Calu3 (cell line): ENCODE results near the gene RASSF8. TPM values are rescaled to one million over a fixed set of nuclear protein-coding genes. Genes with fewer than 3 reads are reported as not detected.
"Not testable (repeated sequence)": the region's sequence is repeated elsewhere in the genome, so short reads cannot be mapped to it uniquely, and the experiment has no call there.

ENCODE experiments used
- BruUV-seq: library from RNA; stranded (reverse); fragments of 400-500 nt; replicated peaks from 2 replicates; lab custom pipeline; 2021; lab: Mats Ljungman, UMichigan
- CTCF ChIA-PET: fragments of 300-600 bp; sonication (Branson Sonifier 250); formaldehyde crosslinking; loops from one replicate; lab custom pipeline; 2022; ENCODE audit warnings: antibody characterized with exemption; lab: Charles Lee
- DNase-seq: peaks from one replicate; pipeline ENCODE4 v3.0.0; 2022
- H3K27ac Mint-ChIP-seq: one replicate; pipeline ENCODE4 v1.8.0; 2022; ENCODE audit warnings: mixed read lengths; ENCODE audit not compliant: unreplicated experiment
- H3K27me3 Mint-ChIP-seq: one replicate; pipeline ENCODE4 v1.8.0; 2022; ENCODE audit warnings: mixed read lengths; ENCODE audit not compliant: unreplicated experiment
- H3K36me3 Mint-ChIP-seq: one replicate; pipeline ENCODE4 v1.8.0; 2022; ENCODE audit warnings: mild to moderate bottlenecking, moderate library complexity, mixed read lengths; ENCODE audit not compliant: insufficient read depth, unreplicated experiment
- H3K4me1 Mint-ChIP-seq: one replicate; pipeline ENCODE4 v1.8.0; 2022; ENCODE audit warnings: mild to moderate bottlenecking, low read depth, mixed read lengths; ENCODE audit not compliant: unreplicated experiment
- H3K4me3 Mint-ChIP-seq: one replicate; pipeline ENCODE4 v1.8.0; 2022; ENCODE audit warnings: mild to moderate bottlenecking, low read depth, moderate library complexity, mixed read lengths; ENCODE audit not compliant: unreplicated experiment
- H3K9me3 Mint-ChIP-seq: one replicate; pipeline ENCODE4 v1.8.0; 2022; ENCODE audit warnings: low read depth, mixed read lengths; ENCODE audit not compliant: unreplicated experiment
- intact Hi-C: fragments of 100-400 bp; cut with micrococcal nuclease; formaldehyde crosslinking; loops from one replicate; pipeline ENCODE4 v1.10.0; 2022; ENCODE audit not compliant: unreplicated experiment
- total RNA-seq: library from RNA; stranded (reverse); gene quantifications from 2 replicates; pipeline ENCODE4 v1.2.3, GENCODE V29; 2022
- TF ChIP-seq, protein P1 (sequence below): fragments of 200-600 bp; IDR thresholded peaks from one replicate; pipeline ENCODE4 v1.8.0; 2022; ENCODE audit warnings: antibody characterized with exemption; ENCODE audit not compliant: unreplicated experiment

Gene RASSF8
- total RNA-seq, 1 experiment from 2014 or later = 26.6 TPM

DNA sequence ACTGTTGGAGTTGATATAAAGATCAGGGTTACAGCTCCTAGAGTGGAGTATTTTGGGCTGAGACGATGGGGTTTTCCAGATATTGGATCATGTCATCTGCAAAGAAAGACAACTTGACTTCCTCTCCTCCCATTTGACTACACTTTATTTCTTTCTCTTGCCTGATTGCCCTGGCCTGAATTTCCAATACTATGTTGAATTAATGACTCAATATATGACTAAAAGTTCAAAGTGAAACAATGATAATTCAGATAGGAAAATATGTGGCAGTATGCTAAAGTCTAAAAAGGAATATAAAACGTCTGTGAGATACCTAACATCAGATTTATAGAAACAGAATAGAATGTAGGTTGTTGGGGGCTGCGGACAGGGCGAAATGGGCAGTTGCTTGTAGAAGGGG is 94.2 kb downstream of the RASSF8 start:
- no peak overlapping the region for H3K27ac Mint-ChIP-seq
- no peaks in the 10 kb centered on the region for H3K9me3 Mint-ChIP-seq
- no peak overlapping the region for H3K4me3 Mint-ChIP-seq
- TF ChIP-seq, protein P1, sequence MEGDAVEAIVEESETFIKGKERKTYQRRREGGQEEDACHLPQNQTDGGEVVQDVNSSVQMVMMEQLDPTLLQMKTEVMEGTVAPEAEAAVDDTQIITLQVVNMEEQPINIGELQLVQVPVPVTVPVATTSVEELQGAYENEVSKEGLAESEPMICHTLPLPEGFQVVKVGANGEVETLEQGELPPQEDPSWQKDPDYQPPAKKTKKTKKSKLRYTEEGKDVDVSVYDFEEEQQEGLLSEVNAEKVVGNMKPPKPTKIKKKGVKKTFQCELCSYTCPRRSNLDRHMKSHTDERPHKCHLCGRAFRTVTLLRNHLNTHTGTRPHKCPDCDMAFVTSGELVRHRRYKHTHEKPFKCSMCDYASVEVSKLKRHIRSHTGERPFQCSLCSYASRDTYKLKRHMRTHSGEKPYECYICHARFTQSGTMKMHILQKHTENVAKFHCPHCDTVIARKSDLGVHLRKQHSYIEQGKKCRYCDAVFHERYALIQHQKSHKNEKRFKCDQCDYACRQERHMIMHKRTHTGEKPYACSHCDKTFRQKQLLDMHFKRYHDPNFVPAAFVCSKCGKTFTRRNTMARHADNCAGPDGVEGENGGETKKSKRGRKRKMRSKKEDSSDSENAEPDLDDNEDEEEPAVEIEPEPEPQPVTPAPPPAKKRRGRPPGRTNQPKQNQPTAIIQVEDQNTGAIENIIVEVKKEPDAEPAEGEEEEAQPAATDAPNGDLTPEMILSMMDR = no peak
- no peaks in the 10 kb centered on the region for H3K27me3 Mint-ChIP-seq
- CTCF ChIA-PET = no interaction called here
- intact Hi-C loops = no loop called here
- no peaks in the 10 kb centered on the region for H3K36me3 Mint-ChIP-seq
- DNase-seq = no peak
- BruUV-seq = no TSS peak
- H3K4me1 Mint-ChIP-seq = peaks cover 17% of the 10 kb centered on the region

DNA sequence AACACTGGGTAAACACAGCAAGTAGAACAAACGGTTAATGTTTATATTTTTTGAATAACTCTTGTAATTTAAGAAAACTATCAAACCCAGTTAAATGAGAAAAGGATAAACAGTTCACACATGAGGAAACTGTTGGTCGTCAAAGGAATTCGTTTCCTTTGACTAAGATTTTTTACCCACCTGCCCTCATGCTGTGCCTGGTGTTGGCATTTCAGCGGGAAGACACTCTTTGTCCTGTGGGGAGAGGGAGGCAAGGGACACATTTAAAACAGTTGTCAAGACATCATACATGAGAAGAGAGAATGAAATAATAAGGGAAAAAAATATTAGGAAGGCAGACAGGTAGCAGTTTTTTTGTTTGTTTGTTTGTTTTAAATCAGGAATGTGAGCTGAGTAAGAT is 95.9 kb downstream of the RASSF8 start:
- H3K27me3 Mint-ChIP-seq = no peaks in the 10 kb centered on the region
- TF ChIP-seq, protein P1 = no peak
- no peak overlapping the region for H3K27ac Mint-ChIP-seq
- no peak for DNase-seq
- CTCF ChIA-PET = interaction anchor here (0.6 kb wide), 1 partner anchor 297 kb away, joined by 3 read pairs; no protein-coding TSS in a partner anchor
- peaks cover 25% of the 10 kb centered on the region for H3K4me1 Mint-ChIP-seq
- intact Hi-C loops = no loop called here
- no peak overlapping the region for H3K4me3 Mint-ChIP-seq
- no peaks in the 10 kb centered on the region for H3K36me3 Mint-ChIP-seq
- no peaks in the 10 kb centered on the region for H3K9me3 Mint-ChIP-seq
- BruUV-seq = no TSS peak

DNA sequence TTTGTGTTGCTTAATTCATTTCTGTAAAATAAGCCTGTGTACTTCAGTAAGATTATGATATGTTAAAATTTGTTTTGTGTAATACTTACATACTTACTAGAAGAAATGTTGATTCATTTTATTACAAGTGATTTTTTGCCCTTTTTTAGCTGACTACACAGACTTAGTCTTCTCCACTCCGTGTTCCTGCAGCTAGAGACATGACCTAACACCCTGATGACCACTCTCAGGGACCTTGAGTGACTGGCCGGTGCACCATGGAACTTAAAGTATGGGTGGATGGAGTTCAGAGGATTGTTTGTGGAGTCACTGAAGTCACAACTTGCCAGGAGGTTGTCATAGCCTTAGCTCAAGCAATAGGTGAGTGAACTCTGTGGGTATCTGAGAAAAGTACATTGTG is 96.6 kb downstream of the RASSF8 start:
- no peak for DNase-seq
- H3K4me1 Mint-ChIP-seq = peaks cover 25% of the 10 kb centered on the region
- BruUV-seq = no TSS peak
- no peak overlapping the region for H3K4me3 Mint-ChIP-seq
- TF ChIP-seq, protein P1 = no peak
- no peaks in the 10 kb centered on the region for H3K9me3 Mint-ChIP-seq
- no peaks in the 10 kb centered on the region for H3K27me3 Mint-ChIP-seq
- intact Hi-C loops = no loop called here
- CTCF ChIA-PET = interaction anchor here (0.6 kb wide), 2 partner anchors 298 to 1382 kb away, joined by 3 read pairs; no protein-coding TSS in a partner anchor
- H3K36me3 Mint-ChIP-seq = no peaks in the 10 kb centered on the region
- no peak overlapping the region for H3K27ac Mint-ChIP-seq

DNA sequence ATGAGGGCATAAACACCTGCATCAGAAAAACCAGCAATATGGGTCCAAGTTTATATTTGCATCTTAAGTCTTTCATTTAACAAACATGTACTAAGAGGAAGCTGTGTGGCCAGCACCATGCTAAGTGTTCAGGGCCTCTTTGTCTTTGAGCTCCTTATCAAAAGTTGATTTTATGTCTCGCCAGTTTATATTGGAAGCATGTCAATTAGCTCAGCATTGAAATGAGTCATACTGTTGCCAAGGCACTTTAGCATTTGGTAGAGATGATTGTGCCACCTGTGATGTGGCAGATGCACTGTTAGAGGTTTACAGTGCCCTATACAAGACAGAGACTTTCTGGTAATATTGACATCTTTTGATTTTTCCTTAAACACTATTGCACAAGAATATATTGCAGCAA is 97.9 kb downstream of the RASSF8 start:
- TF ChIP-seq, protein P1 = no peak
- DNase-seq = peak; percentile 34
- peaks cover 25% of the 10 kb centered on the region for H3K4me1 Mint-ChIP-seq
- intact Hi-C loops = no loop called here
- no TSS peak for BruUV-seq
- no peaks in the 10 kb centered on the region for H3K9me3 Mint-ChIP-seq
- no peak overlapping the region for H3K4me3 Mint-ChIP-seq
- CTCF ChIA-PET = interaction anchor here (0.6 to 1.4 kb wide), 7 partner anchors 29 to 645 kb away, joined by 3 to 5 read pairs (median 4); no protein-coding TSS in a partner anchor
- no peaks in the 10 kb centered on the region for H3K27me3 Mint-ChIP-seq
- H3K36me3 Mint-ChIP-seq = no peaks in the 10 kb centered on the region
- no peak overlapping the region for H3K27ac Mint-ChIP-seq

DNA sequence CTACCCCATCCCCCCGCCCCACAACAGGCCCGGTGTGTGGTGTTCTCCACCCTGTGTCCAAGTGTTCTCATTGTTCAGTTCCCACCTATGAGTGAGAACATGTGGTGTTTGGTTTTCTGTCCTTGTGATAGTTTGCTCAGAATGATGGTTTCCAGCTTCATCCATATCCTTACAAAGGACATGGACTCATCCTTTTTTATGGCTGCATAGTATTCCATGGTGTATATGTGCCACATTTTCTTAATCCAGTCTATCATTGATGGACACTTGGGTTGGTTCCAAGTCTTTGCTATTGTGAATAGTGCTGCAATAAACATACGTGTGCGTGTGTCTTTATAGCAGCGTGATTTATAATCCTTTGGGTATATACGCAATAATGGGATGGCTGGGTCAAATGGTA is 98.8 kb downstream of the RASSF8 start:
- BruUV-seq, DNase-seq, H3K27ac Mint-ChIP-seq, intact Hi-C loops, H3K36me3 Mint-ChIP-seq, H3K9me3 Mint-ChIP-seq, H3K4me3 Mint-ChIP-seq, H3K27me3 Mint-ChIP-seq: not testable (repeated sequence)
- CTCF ChIA-PET = interaction anchor here (1.4 kb wide), 1 partner anchor 30 kb away, joined by 4 read pairs; no protein-coding TSS in a partner anchor
- H3K4me1 Mint-ChIP-seq = peaks cover 25% of the 10 kb centered on the region
